C4-2B (cell line): ENCODE data around the gene MINDY4.

Experiments used
- ZFX ChIP-seq: fragments of 450-650 bp; IDR thresholded peaks from 2 replicates; pipeline ENCODE4 v1.6.1; 2017
- TF ChIP-seq, protein P1 (sequence below): fragments of 450-650 bp; conservative IDR thresholded peaks from 2 replicates; pipeline ENCODE4 v1.5.1; 2017; ENCODE audit warnings: mild to moderate bottlenecking

DNA sequence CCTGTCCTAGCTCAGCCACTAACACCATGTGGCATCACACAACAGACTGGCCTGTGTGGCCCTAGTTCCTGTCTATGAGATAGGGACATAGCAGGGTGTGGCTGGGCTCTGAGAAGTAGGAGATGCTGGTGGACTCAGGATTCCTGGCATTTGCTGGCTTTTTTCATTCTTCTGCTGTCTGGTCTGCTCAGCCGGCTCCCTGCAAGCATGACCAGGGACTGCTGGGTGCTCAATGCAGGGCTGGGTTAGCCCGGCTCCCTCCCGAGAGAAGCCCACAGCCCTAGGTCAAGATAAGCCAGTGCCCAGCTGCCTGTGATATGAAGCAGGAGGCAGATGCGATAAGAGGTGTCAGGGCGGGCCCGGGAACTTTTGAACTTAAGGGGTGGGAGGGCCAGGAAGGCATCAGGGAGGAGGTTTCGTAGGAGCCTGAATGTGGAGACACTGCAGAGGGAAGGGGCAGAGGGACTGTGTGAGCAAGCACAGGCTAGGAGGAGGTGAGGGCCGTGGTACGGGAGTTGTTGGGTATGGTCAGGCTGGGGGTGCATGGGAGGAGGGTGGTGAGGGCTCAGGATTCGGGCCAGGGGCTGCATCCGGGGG, 143.9 kb downstream of the MINDY4 start:
- TF ChIP-seq, protein P1, sequence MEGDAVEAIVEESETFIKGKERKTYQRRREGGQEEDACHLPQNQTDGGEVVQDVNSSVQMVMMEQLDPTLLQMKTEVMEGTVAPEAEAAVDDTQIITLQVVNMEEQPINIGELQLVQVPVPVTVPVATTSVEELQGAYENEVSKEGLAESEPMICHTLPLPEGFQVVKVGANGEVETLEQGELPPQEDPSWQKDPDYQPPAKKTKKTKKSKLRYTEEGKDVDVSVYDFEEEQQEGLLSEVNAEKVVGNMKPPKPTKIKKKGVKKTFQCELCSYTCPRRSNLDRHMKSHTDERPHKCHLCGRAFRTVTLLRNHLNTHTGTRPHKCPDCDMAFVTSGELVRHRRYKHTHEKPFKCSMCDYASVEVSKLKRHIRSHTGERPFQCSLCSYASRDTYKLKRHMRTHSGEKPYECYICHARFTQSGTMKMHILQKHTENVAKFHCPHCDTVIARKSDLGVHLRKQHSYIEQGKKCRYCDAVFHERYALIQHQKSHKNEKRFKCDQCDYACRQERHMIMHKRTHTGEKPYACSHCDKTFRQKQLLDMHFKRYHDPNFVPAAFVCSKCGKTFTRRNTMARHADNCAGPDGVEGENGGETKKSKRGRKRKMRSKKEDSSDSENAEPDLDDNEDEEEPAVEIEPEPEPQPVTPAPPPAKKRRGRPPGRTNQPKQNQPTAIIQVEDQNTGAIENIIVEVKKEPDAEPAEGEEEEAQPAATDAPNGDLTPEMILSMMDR: no peak
- TF ChIP-seq ZFX: no peak
